CD4-positive, CD25-positive, alpha-beta regulatory T cell (primary cell): ENCODE measurements around the gene MTOR. TPM values are rescaled to one million over a fixed set of nuclear protein-coding genes. Genes with fewer than 3 reads are reported as not detected.

Experiments used
- ATAC-seq, 2 donors: fragments of 150-1000 bp; cut with Tn5 transposase; one replicate each; pipeline ENCODE4 v1.10.0; 2021; ENCODE audit warnings: low read depth in 2 of 2, moderate number of reproducible peaks in 2 of 2, moderate library complexity in 1 of 2
- DNase-seq, 3 donors: peaks; one replicate each; pipeline versions ENCODE4 v3.0.0 to v3.0.0-alpha.2; 2012 to 2022; ENCODE audit warnings: mixed read lengths in 1 of 3
- H3K27ac ChIP-seq: one replicate; pipeline ENCODE4 v1.7.0; 2013; ENCODE audit warnings: mild to moderate bottlenecking, low read length; ENCODE audit not compliant: insufficient read depth, poor library complexity, severe bottlenecking
- H3K27me3 ChIP-seq: one replicate; pipeline ENCODE4 v1.7.0; 2013; ENCODE audit warnings: low read length; ENCODE audit not compliant: control insufficient read depth, insufficient read depth
- H3K36me3 ChIP-seq: one replicate; pipeline ENCODE4 v1.7.0; 2013; ENCODE audit warnings: mild to moderate bottlenecking, low read length, moderate library complexity; ENCODE audit not compliant: control insufficient read depth, insufficient read depth
- H3K4me1 ChIP-seq: 2 replicates; pipeline ENCODE4 v1.7.0; 2013; ENCODE audit warnings: mild to moderate bottlenecking, low read length; ENCODE audit not compliant: insufficient read depth, control insufficient read depth, poor library complexity, severe bottlenecking
- H3K4me3 ChIP-seq: one replicate; pipeline ENCODE4 v1.7.0; 2013; ENCODE audit warnings: low read depth, mild to moderate bottlenecking, low read length, moderate library complexity
- H3K9me3 ChIP-seq, 2 experiments: 1 replicate in 1 of 2; 2 replicates in 1 of 2; pipeline ENCODE4 v1.7.0; 2013; ENCODE audit warnings: low read length in 2 of 2, mild to moderate bottlenecking in 1 of 2, moderate library complexity in 1 of 2; ENCODE audit not compliant: control insufficient read depth in 2 of 2
- H3K27ac Mint-ChIP-seq, 3 donors: one replicate each; pipeline ENCODE4 v1.8.0; 2020 to 2022; ENCODE audit warnings: mild to moderate bottlenecking in 3 of 3, mixed read lengths in 3 of 3, moderate library complexity in 2 of 3
- H3K27me3 Mint-ChIP-seq: one replicate; pipeline ENCODE4 v1.8.0; 2022; ENCODE audit warnings: mild to moderate bottlenecking, mixed read lengths
- H3K36me3 Mint-ChIP-seq: one replicate; pipeline ENCODE4 v1.8.0; 2020; ENCODE audit warnings: mixed read lengths
- H3K4me1 Mint-ChIP-seq, 4 donors: one replicate each; pipeline ENCODE4 v1.8.0; 2020 to 2022; ENCODE audit warnings: mixed read lengths in 4 of 4, mild to moderate bottlenecking in 1 of 4
- H3K4me3 Mint-ChIP-seq, 4 donors: one replicate each; pipeline ENCODE4 v1.8.0; 2020 to 2022; ENCODE audit warnings: mild to moderate bottlenecking in 4 of 4, mixed read lengths in 4 of 4, moderate library complexity in 3 of 4
- H3K9me3 Mint-ChIP-seq, 7 donors: one replicate each; pipeline ENCODE4 v1.8.0; 2020 to 2022; ENCODE audit warnings: mixed read lengths in 7 of 7, mild to moderate bottlenecking in 3 of 7, moderate library complexity in 2 of 7
- polyA plus RNA-seq, 4 donors: library from polyadenylated mRNA; unstranded; fragments of 300-500 nt; fragmentation: Illumina TruSeq; gene quantifications; one replicate each; pipeline ENCODE4 v1.2.3, GENCODE V29; 2021
- total RNA-seq: library from RNA; stranded (reverse); gene quantifications from one replicate; pipeline ENCODE4 v1.2.3, GENCODE V29; 2022

MTOR gene
- total and polyA plus RNA-seq, 5 donors from 2014 or later = 3.9 to 48.2 (median 4.7) TPM

- H3K4me1 Mint-ChIP-seq = peaks cover 7 to 44% (median 16%) of the 10 kb centered on the region in 4 donors
- Histone ChIP-seq H3K36me3 (peaks cover 13% of the 10 kb centered on the region), H3K27me3 (no peaks in the 10 kb centered on the region), H3K27ac (no peak overlapping the region), H3K9me3 (no peaks in the 10 kb centered on the region), H3K4me3 (no peak overlapping the region), H3K4me1 (peaks cover 21% of the 10 kb centered on the region)
- H3K27me3 Mint-ChIP-seq = no peaks in the 10 kb centered on the region
- DNase-seq (no peak), ATAC-seq (no peak)
- no peaks in the 10 kb centered on the region for H3K36me3 Mint-ChIP-seq
- peak overlapping the region in 2 of 3 donors; percentile 75 to 93 for H3K27ac Mint-ChIP-seq
- peak overlapping the region; percentile 84 to 93 (median 91) for H3K4me3 Mint-ChIP-seq
- H3K9me3 Mint-ChIP-seq = no peaks in the 10 kb centered on the region
Measured at GRCh38 chr1:11058595-11059154, 203.7 kb downstream of the MTOR start.

GRCh38 chr1:11058026-11058425 is 204.3 kb downstream of the MTOR start:
- Mint-ChIP-seq H3K9me3 (no peaks in the 10 kb centered on the region), H3K27me3 (no peaks in the 10 kb centered on the region), H3K4me1 (peaks cover 7 to 39% (median 13%) of the 10 kb centered on the region in 4 donors), H3K4me3 (peak overlapping the region; percentile 44 to 93 (median 69)), H3K36me3 (no peaks in the 10 kb centered on the region), H3K27ac (peak overlapping the region in 2 of 3 donors; percentile 20 to 25)
- H3K27ac ChIP-seq = no peak overlapping the region
- H3K4me1 ChIP-seq = peaks cover 21% of the 10 kb centered on the region
- DNase-seq = no peak
- no peak overlapping the region for H3K4me3 ChIP-seq
- no peak for ATAC-seq
- no peaks in the 10 kb centered on the region for H3K27me3 ChIP-seq
- peaks cover 13% of the 10 kb centered on the region for H3K36me3 ChIP-seq
- H3K9me3 ChIP-seq = no peaks in the 10 kb centered on the region

GRCh38 chr1:11057477-11057876 is 204.9 kb downstream of the MTOR start:
- Histone ChIP-seq H3K4me3 (no peak overlapping the region), H3K36me3 (peaks cover 13% of the 10 kb centered on the region), H3K27ac (no peak overlapping the region), H3K27me3 (no peaks in the 10 kb centered on the region), H3K4me1 (peaks cover 21% of the 10 kb centered on the region), H3K9me3 (no peaks in the 10 kb centered on the region)
- peaks cover 5 to 36% (median 13%) of the 10 kb centered on the region in 4 donors for H3K4me1 Mint-ChIP-seq
- no peaks in the 10 kb centered on the region for H3K36me3 Mint-ChIP-seq
- H3K9me3 Mint-ChIP-seq = no peaks in the 10 kb centered on the region
- peaks cover under 1% of the 10 kb centered on the region for H3K27me3 Mint-ChIP-seq
- H3K27ac Mint-ChIP-seq = peak overlapping the region in 2 of 3 donors; percentile 20 to 25
- ATAC-seq = no peak
- peak overlapping the region in 3 of 4 donors; percentile 21 to 63 (median 61) for H3K4me3 Mint-ChIP-seq
- no peak for DNase-seq

Other genes with a start within 250 kb of the MTOR start
- 132 TPM for gene TARDBP, start 249.9 kb downstream of the MTOR start, total RNA-seq
- 10 to 100 TPM; 65.1 to 91.9 (median 74.8) TPM for gene TARDBP, start 249.9 kb downstream of the MTOR start, polyA plus RNA-seq
- not detected for gene MASP2, start 215.3 kb downstream of the MTOR start, total RNA-seq
- gene MASP2, start 215.3 kb downstream of the MTOR start, polyA plus RNA-seq = under 1 TPM in 2 of 4 donors, not detected in 2; 0.15 to 0.29 TPM
- gene SRM, start 202.5 kb downstream of the MTOR start, total RNA-seq = 29.6 TPM
- 10 to 100 TPM; 61.7 to 89.6 (median 76.5) TPM for gene SRM, start 202.5 kb downstream of the MTOR start, polyA plus RNA-seq
- gene EXOSC10, start 162.7 kb downstream of the MTOR start, total RNA-seq = 81.7 TPM
- 10 to 100 TPM; 37.0 to 47.5 (median 39.2) TPM for gene EXOSC10, start 162.7 kb downstream of the MTOR start, polyA plus RNA-seq
- gene ANGPTL7, start 73.2 kb downstream of the MTOR start, total RNA-seq = not detected
- not detected for gene ANGPTL7, start 73.2 kb downstream of the MTOR start, polyA plus RNA-seq
- gene UBIAD1, start 10.6 kb upstream of the MTOR start, total RNA-seq = 20.9 TPM
- gene UBIAD1, start 10.6 kb upstream of the MTOR start, polyA plus RNA-seq = 10 to 100 TPM; 28.4 to 43.5 (median 40.3) TPM
- 1.2 TPM for gene DISP3, start 216.6 kb upstream of the MTOR start, total RNA-seq
- gene DISP3, start 216.6 kb upstream of the MTOR start, polyA plus RNA-seq = under 1 TPM; 0.12 to 0.33 (median 0.21) TPM